ENCODE results near the gene TP73. TPM values are rescaled to one million over a fixed set of nuclear protein-coding genes. Genes with fewer than 3 reads are reported as not detected.

The TP73 gene
- polyA plus RNA-seq, 1 donor from 2014 or later: not detected

DNA sequence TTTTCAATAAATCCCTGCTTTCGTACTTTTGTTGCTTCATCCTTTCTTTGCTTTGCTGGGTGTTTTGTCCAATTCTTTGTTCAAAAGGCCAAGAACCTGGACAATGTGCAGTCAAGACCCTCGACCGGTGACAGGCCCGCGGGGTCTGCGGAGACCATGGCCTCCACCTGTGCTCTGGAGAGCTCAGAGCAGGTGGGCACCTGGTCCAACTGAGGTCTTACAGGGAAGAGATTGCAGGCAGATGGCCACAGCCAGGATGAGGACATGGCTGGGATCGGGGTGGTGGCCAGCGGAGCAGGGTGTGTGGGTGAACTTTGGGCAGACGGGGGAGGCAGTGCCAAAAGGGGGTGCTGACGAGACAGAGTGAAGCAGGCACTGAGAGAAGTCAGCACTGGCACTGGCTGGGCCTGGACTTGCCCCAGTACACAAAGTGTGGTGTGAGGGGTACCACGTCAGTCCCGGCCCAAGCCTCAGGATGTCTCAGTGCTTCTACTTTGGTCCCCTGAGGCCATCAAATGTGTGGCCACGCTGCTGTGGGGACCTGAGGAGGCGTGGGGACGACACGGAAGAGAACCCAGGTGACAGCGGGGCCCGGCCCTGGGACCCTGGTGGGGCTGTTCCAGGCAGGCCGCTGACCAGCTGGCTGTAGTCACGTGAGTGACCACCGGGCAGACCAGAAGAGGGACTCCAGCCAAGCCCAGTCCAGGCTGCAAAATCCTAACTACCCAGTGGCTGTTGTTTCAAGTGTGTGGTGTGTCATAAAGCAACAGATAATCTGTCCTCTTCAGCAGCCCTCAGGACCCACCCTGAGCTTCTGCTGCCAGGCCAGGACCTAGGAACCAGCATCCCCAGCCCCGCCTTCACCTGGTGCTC lies 89.5 kb downstream of the TP73 start:
- no peak overlapping the region for H3K9ac ChIP-seq (ENCODE audit: low read length)
- H3K9me2 ChIP-seq (ENCODE audit: insufficient read depth, low read length): no peaks in the 10 kb centered on the region
- no peaks in the 10 kb centered on the region for H3K36me3 ChIP-seq (ENCODE audit: insufficient read depth, low read length)
- no peaks in the 10 kb centered on the region for H3F3A ChIP-seq (ENCODE audit: insufficient read depth, low read length, poor library complexity, severe bottlenecking)
- H3K27me3 ChIP-seq (ENCODE audit: insufficient read depth, low read depth, low read length): no peaks in the 10 kb centered on the region
- no peak overlapping the region for H3K27ac ChIP-seq (ENCODE audit: low read length)
- TF ChIP-seq, protein P1, sequence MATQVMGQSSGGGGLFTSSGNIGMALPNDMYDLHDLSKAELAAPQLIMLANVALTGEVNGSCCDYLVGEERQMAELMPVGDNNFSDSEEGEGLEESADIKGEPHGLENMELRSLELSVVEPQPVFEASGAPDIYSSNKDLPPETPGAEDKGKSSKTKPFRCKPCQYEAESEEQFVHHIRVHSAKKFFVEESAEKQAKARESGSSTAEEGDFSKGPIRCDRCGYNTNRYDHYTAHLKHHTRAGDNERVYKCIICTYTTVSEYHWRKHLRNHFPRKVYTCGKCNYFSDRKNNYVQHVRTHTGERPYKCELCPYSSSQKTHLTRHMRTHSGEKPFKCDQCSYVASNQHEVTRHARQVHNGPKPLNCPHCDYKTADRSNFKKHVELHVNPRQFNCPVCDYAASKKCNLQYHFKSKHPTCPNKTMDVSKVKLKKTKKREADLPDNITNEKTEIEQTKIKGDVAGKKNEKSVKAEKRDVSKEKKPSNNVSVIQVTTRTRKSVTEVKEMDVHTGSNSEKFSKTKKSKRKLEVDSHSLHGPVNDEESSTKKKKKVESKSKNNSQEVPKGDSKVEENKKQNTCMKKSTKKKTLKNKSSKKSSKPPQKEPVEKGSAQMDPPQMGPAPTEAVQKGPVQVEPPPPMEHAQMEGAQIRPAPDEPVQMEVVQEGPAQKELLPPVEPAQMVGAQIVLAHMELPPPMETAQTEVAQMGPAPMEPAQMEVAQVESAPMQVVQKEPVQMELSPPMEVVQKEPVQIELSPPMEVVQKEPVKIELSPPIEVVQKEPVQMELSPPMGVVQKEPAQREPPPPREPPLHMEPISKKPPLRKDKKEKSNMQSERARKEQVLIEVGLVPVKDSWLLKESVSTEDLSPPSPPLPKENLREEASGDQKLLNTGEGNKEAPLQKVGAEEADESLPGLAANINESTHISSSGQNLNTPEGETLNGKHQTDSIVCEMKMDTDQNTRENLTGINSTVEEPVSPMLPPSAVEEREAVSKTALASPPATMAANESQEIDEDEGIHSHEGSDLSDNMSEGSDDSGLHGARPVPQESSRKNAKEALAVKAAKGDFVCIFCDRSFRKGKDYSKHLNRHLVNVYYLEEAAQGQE (IDR thresholded peaks at IDR 0.05; ENCODE audit: borderline replicate concordance): no peak
- TF ChIP-seq, protein P2, sequence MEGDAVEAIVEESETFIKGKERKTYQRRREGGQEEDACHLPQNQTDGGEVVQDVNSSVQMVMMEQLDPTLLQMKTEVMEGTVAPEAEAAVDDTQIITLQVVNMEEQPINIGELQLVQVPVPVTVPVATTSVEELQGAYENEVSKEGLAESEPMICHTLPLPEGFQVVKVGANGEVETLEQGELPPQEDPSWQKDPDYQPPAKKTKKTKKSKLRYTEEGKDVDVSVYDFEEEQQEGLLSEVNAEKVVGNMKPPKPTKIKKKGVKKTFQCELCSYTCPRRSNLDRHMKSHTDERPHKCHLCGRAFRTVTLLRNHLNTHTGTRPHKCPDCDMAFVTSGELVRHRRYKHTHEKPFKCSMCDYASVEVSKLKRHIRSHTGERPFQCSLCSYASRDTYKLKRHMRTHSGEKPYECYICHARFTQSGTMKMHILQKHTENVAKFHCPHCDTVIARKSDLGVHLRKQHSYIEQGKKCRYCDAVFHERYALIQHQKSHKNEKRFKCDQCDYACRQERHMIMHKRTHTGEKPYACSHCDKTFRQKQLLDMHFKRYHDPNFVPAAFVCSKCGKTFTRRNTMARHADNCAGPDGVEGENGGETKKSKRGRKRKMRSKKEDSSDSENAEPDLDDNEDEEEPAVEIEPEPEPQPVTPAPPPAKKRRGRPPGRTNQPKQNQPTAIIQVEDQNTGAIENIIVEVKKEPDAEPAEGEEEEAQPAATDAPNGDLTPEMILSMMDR (IDR thresholded peaks at IDR 0.05; ENCODE audit: poor library complexity, severe bottlenecking): no peak
- TF ChIP-seq EP300 (conservative IDR thresholded peaks at IDR 0.05; ENCODE audit: poor library complexity, severe bottlenecking) (no peak), SMC3 (conservative IDR thresholded peaks at IDR 0.05; ENCODE audit: poor library complexity) (no peak), RAD21 (conservative IDR thresholded peaks at IDR 0.05) (no peak), POLR2AphosphoS5 (IDR thresholded peaks at IDR 0.05) (no peak), TAF1 (IDR thresholded peaks at IDR 0.05; ENCODE audit: low read depth) (no peak)
- H2AFZ ChIP-seq (ENCODE audit: low read depth, low read length): no peak overlapping the region
- H3K9me3 ChIP-seq (ENCODE audit: low read length): no peaks in the 10 kb centered on the region
- H3K4me3 ChIP-seq (ENCODE audit: low read length): no peak overlapping the region
- H3K79me2 ChIP-seq (replicated peaks; ENCODE audit: insufficient read depth, low read length): peaks cover 5% of the 10 kb centered on the region
- H4K20me1 ChIP-seq (ENCODE audit: insufficient read depth): no peaks in the 10 kb centered on the region
- H3K4me2 ChIP-seq (ENCODE audit: low read length): no peak overlapping the region

- Histone ChIP-seq H3K4me2 (ENCODE audit: low read length) (no peak overlapping the region), H2AFZ (ENCODE audit: low read depth, low read length) (no peak overlapping the region), H3K27me3 (ENCODE audit: insufficient read depth, low read depth, low read length) (no peaks in the 10 kb centered on the region), H3F3A (ENCODE audit: insufficient read depth, low read length, poor library complexity, severe bottlenecking) (no peaks in the 10 kb centered on the region), H3K9me3 (ENCODE audit: low read length) (no peaks in the 10 kb centered on the region), H3K79me2 (replicated peaks; ENCODE audit: insufficient read depth, low read length) (peaks cover 5% of the 10 kb centered on the region), H3K4me3 (ENCODE audit: low read length) (no peak overlapping the region), H4K20me1 (ENCODE audit: insufficient read depth) (no peaks in the 10 kb centered on the region), H3K27ac (ENCODE audit: low read length) (no peak overlapping the region), H3K9ac (ENCODE audit: low read length) (no peak overlapping the region), H3K9me2 (ENCODE audit: insufficient read depth, low read length) (no peaks in the 10 kb centered on the region), H3K36me3 (ENCODE audit: insufficient read depth, low read length) (no peaks in the 10 kb centered on the region)
- TF ChIP-seq, protein P2 (IDR thresholded peaks at IDR 0.05; ENCODE audit: poor library complexity, severe bottlenecking): no peak
- TF ChIP-seq RAD21 (conservative IDR thresholded peaks at IDR 0.05) (no peak), SMC3 (conservative IDR thresholded peaks at IDR 0.05; ENCODE audit: poor library complexity) (no peak), MXI1 (conservative IDR thresholded peaks at IDR 0.05; ENCODE audit: poor library complexity, severe bottlenecking) (no peak), TAF1 (IDR thresholded peaks at IDR 0.05; ENCODE audit: low read depth) (no peak), EZH2 (IDR thresholded peaks at IDR 0.05; ENCODE audit: borderline replicate concordance, insufficient read depth, low read length, poor library complexity, severe bottlenecking) (no peak), EP300 (conservative IDR thresholded peaks at IDR 0.05; ENCODE audit: poor library complexity, severe bottlenecking) (no peak), POLR2AphosphoS5 (IDR thresholded peaks at IDR 0.05) (no peak)
- TF ChIP-seq, protein P1 (IDR thresholded peaks at IDR 0.05; ENCODE audit: borderline replicate concordance): no peak
Observed at GRCh38 chr1:3742439-3743298, 90.4 kb downstream of the TP73 start.

Measured in neural cell (in vitro differentiated cells).